Naive thymus-derived CD4-positive, alpha-beta T cell (primary cell): ENCODE data around the gene ANKS1B. TPM values are rescaled to one million over a fixed set of nuclear protein-coding genes. Genes with fewer than 3 reads are reported as not detected.

Source experiments
- ATAC-seq: fragments of 150-1000 bp; cut with Tn5 transposase; 2 replicates; pipeline ENCODE4 v1.10.0; 2021; ENCODE audit warnings: mild to moderate bottlenecking, moderate library complexity
- CTCF ChIA-PET: fragments of 350-600 bp; sonication (Branson Sonifier 250); formaldehyde crosslinking; loops from one replicate; lab custom pipeline; 2021; ENCODE audit warnings: antibody characterized with exemption; lab: Charles Lee
- POLR2A ChIA-PET: fragments of 350-600 bp; sonication (Branson Sonifier 250); formaldehyde crosslinking; loops from one replicate; lab custom pipeline; 2021; ENCODE audit warnings: antibody characterized with exemption, inconsistent platforms; lab: Charles Lee
- DNase-seq, 9 donors: peaks; one replicate each; pipeline versions ENCODE4 v3.0.0 to v3.0.0-alpha.2; 2020 to 2022; ENCODE audit warnings: mixed read lengths in 1 of 9
- H3K27ac ChIP-seq: one replicate; pipeline ENCODE4 v1.7.0; 2013; ENCODE audit warnings: mild to moderate bottlenecking, low read depth, low read length, moderate library complexity
- H3K27me3 ChIP-seq, 2 donors: one replicate each; pipeline ENCODE4 v1.7.0; 2013; ENCODE audit warnings: low read length in 2 of 2, mild to moderate bottlenecking in 2 of 2, moderate library complexity in 2 of 2; ENCODE audit not compliant: control insufficient read depth in 2 of 2, insufficient read depth in 2 of 2
- H3K36me3 ChIP-seq, 3 experiments: 1 replicate in 2 of 3; 2 replicates in 1 of 3; pipeline ENCODE4 v1.7.0; 2013; ENCODE audit warnings: low read length in 3 of 3, mild to moderate bottlenecking in 3 of 3, moderate library complexity in 1 of 3; ENCODE audit not compliant: insufficient read depth in 3 of 3, control insufficient read depth in 2 of 3
- H3K4me1 ChIP-seq, 2 donors: one replicate each; pipeline ENCODE4 v1.7.0; 2013; ENCODE audit warnings: low read length in 2 of 2, mild to moderate bottlenecking in 2 of 2, moderate library complexity in 1 of 2; ENCODE audit not compliant: control insufficient read depth in 2 of 2, insufficient read depth in 2 of 2
- H3K4me3 ChIP-seq: 2 replicates; pipeline ENCODE4 v1.7.0; 2013; ENCODE audit warnings: mild to moderate bottlenecking, low read length
- H3K9me3 ChIP-seq, 3 experiments: 1 replicate in 2 of 3; 2 replicates in 1 of 3; pipeline ENCODE4 v1.7.0; 2013; ENCODE audit warnings: low read length in 3 of 3; ENCODE audit not compliant: control insufficient read depth in 2 of 3
- H3K27ac Mint-ChIP-seq, 9 donors: one replicate each; pipeline ENCODE4 v1.8.0; 2020 to 2022; ENCODE audit warnings: mixed read lengths in 9 of 9, mild to moderate bottlenecking in 8 of 9, moderate library complexity in 5 of 9, inconsistent platforms in 2 of 9
- H3K27me3 Mint-ChIP-seq, 5 donors: one replicate each; pipeline ENCODE4 v1.8.0; 2021 to 2022; ENCODE audit warnings: mixed read lengths in 5 of 5, mild to moderate bottlenecking in 1 of 5
- H3K36me3 Mint-ChIP-seq, 5 donors: one replicate each; pipeline ENCODE4 v1.8.0; 2020 to 2022; ENCODE audit warnings: mixed read lengths in 5 of 5, mild to moderate bottlenecking in 3 of 5, inconsistent platforms in 1 of 5
- H3K4me1 Mint-ChIP-seq, 7 donors: one replicate each; pipeline ENCODE4 v1.8.0; 2020 to 2022; ENCODE audit warnings: mixed read lengths in 7 of 7, mild to moderate bottlenecking in 3 of 7, inconsistent platforms in 1 of 7
- H3K4me3 Mint-ChIP-seq, 10 donors: one replicate each; pipeline ENCODE4 v1.8.0; 2020 to 2022; ENCODE audit warnings: mild to moderate bottlenecking in 10 of 10, mixed read lengths in 10 of 10, moderate library complexity in 6 of 10, inconsistent platforms in 2 of 10
- H3K9me3 Mint-ChIP-seq, 11 donors: one replicate each; pipeline ENCODE4 v1.8.0; 2020 to 2022; ENCODE audit warnings: mixed read lengths in 11 of 11, mild to moderate bottlenecking in 4 of 11, inconsistent platforms in 1 of 11, moderate library complexity in 1 of 11
- intact Hi-C, 2 donors: fragments of 100-400 bp; cut with micrococcal nuclease; formaldehyde crosslinking; loops; one replicate each; pipeline ENCODE4 v1.15.1; 2023
- polyA plus RNA-seq, 2 donors: library from polyadenylated mRNA; unstranded; fragments of 300-500 nt; fragmentation: Illumina TruSeq; gene quantifications; one replicate each; pipeline ENCODE4 v1.2.3, GENCODE V29; 2021
- total RNA-seq, 6 experiments: library from RNA in 5 of 6; stranded (reverse) in 5 of 6; gene quantifications; 1 replicate in 5 of 6; 2 replicates in 1 of 6; pipeline ENCODE4 v1.2.3 and lab custom pipeline; 2021 to 2026

Gene ANKS1B
- total and polyA plus RNA-seq, 7 experiments from 2014 or later = 0.97 TPM; not detected in 6

- Mint-ChIP-seq H3K36me3 (peaks cover under 1 to 59% (median 32%) of the 10 kb centered on the region in 5 donors), H3K27me3 (no peaks in the 10 kb centered on the region), H3K9me3 (no peaks in the 10 kb centered on the region), H3K4me1 (peaks cover 0 to 11% (median 4%) of the 10 kb centered on the region in 7 donors), H3K27ac (no peak overlapping the region), H3K4me3 (no peak overlapping the region)
- intact Hi-C loops = no loop called here
- Histone ChIP-seq H3K9me3 (no peaks in the 10 kb centered on the region), H3K4me3 (no peak overlapping the region), H3K4me1 (no peaks in the 10 kb centered on the region), H3K27ac (no peak overlapping the region), H3K36me3 (peaks cover 0 to 7% (median 0%) of the 10 kb centered on the region in 3 experiments), H3K27me3 (no peaks in the 10 kb centered on the region)
- DNase-seq (no peak), ATAC-seq (no peak)
- ChIA-PET POLR2A (no interaction called here), CTCF (no interaction called here)
Measured at GRCh38 chr12:98701166-98701565, 1283.6 kb downstream of the ANKS1B start.

GRCh38 chr12:98699586-98699985 is 1285.2 kb downstream of the ANKS1B start:
- DNase-seq = no peak
- CTCF ChIA-PET = no interaction called here
- ATAC-seq = no peak
- Histone ChIP-seq H3K27ac (no peak overlapping the region), H3K27me3 (no peaks in the 10 kb centered on the region), H3K4me1 (no peaks in the 10 kb centered on the region), H3K36me3 (peaks cover 0 to 15% (median 0%) of the 10 kb centered on the region in 3 experiments), H3K9me3 (no peaks in the 10 kb centered on the region), H3K4me3 (no peak overlapping the region)
- no peaks in the 10 kb centered on the region for H3K27me3 Mint-ChIP-seq
- H3K9me3 Mint-ChIP-seq = no peaks in the 10 kb centered on the region
- H3K4me1 Mint-ChIP-seq = peaks cover 0 to 15% (median 5%) of the 10 kb centered on the region in 7 donors
- POLR2A ChIA-PET = no interaction called here
- H3K27ac Mint-ChIP-seq = no peak overlapping the region
- no peak overlapping the region for H3K4me3 Mint-ChIP-seq
- peaks cover 0 to 63% (median 38%) of the 10 kb centered on the region in 5 donors for H3K36me3 Mint-ChIP-seq
- intact Hi-C loops = loop anchor here in 1 of 2 donors (1.0 kb wide), 2 partner anchors 44 to 299 kb away; no protein-coding TSS in a partner anchor

GRCh38 chr12:98698603-98699463 is 1285.9 kb downstream of the ANKS1B start:
- H3K36me3 ChIP-seq = peaks cover 0 to 15% (median 0%) of the 10 kb centered on the region in 3 experiments
- ChIA-PET CTCF (no interaction called here), POLR2A (no interaction called here)
- H3K27ac ChIP-seq = no peak overlapping the region
- no peak overlapping the region for H3K4me3 ChIP-seq
- H3K9me3 ChIP-seq = no peaks in the 10 kb centered on the region
- H3K4me1 Mint-ChIP-seq = peaks cover 0 to 15% (median 9%) of the 10 kb centered on the region in 7 donors
- H3K4me1 ChIP-seq = no peaks in the 10 kb centered on the region
- intact Hi-C loops = loop anchor here in 1 of 2 donors (1.0 kb wide), 2 partner anchors 44 to 299 kb away; no protein-coding TSS in a partner anchor
- no peak overlapping the region for H3K4me3 Mint-ChIP-seq
- peak in 5 of 9 donors; percentile 5 to 38 (median 24) for DNase-seq
- H3K27me3 Mint-ChIP-seq = no peaks in the 10 kb centered on the region
- peak overlapping the region in 3 of 9 donors; percentile 26 to 81 (median 47) for H3K27ac Mint-ChIP-seq
- no peaks in the 10 kb centered on the region for H3K27me3 ChIP-seq
- peak; percentile 86 for ATAC-seq
- peaks cover 0 to 66% (median 43%) of the 10 kb centered on the region in 5 donors for H3K36me3 Mint-ChIP-seq
- H3K9me3 Mint-ChIP-seq = no peaks in the 10 kb centered on the region

- ATAC-seq (no peak), DNase-seq (no peak)
- Mint-ChIP-seq H3K9me3 (no peaks in the 10 kb centered on the region), H3K4me3 (no peak overlapping the region), H3K4me1 (peaks cover 0 to 22% (median 14%) of the 10 kb centered on the region in 7 donors), H3K27ac (peak overlapping the region in 2 of 9 donors; percentile 6 to 26), H3K27me3 (no peaks in the 10 kb centered on the region), H3K36me3 (peaks cover 0 to 79% (median 49%) of the 10 kb centered on the region in 5 donors)
- POLR2A ChIA-PET = interaction anchor here (0.6 kb wide), 1 partner anchor 348 kb away, joined by 3 read pairs; no protein-coding TSS in a partner anchor
- Histone ChIP-seq H3K36me3 (peaks cover 0 to 18% (median 0%) of the 10 kb centered on the region in 3 experiments), H3K4me3 (no peak overlapping the region), H3K27ac (no peak overlapping the region), H3K4me1 (no peaks in the 10 kb centered on the region), H3K9me3 (no peaks in the 10 kb centered on the region), H3K27me3 (no peaks in the 10 kb centered on the region)
- CTCF ChIA-PET = no interaction called here
- intact Hi-C loops = no loop called here
Measured at GRCh38 chr12:98697209-98697608, 1287.5 kb downstream of the ANKS1B start.

- intact Hi-C loops = no loop called here
- no peak overlapping the region for H3K4me3 ChIP-seq
- DNase-seq = no peak
- no peaks in the 10 kb centered on the region for H3K4me1 ChIP-seq
- ChIA-PET CTCF (interaction anchor here (0.6 kb wide), 1 partner anchor 14 kb away, joined by 3 read pairs; no protein-coding TSS in a partner anchor), POLR2A (no interaction called here)
- Mint-ChIP-seq H3K4me1 (peaks cover 8 to 29% (median 17%) of the 10 kb centered on the region in 7 donors), H3K27ac (peak overlapping the region in 3 of 9 donors; percentile 29 to 48 (median 42)), H3K36me3 (peaks cover 4 to 78% (median 51%) of the 10 kb centered on the region in 5 donors), H3K9me3 (no peaks in the 10 kb centered on the region), H3K4me3 (no peak overlapping the region), H3K27me3 (no peaks in the 10 kb centered on the region)
- no peak overlapping the region for H3K27ac ChIP-seq
- peaks cover 0 to 16% (median 0%) of the 10 kb centered on the region in 3 experiments for H3K36me3 ChIP-seq
- ATAC-seq = no peak
- no peaks in the 10 kb centered on the region for H3K9me3 ChIP-seq
- H3K27me3 ChIP-seq = no peaks in the 10 kb centered on the region
Measured at GRCh38 chr12:98696036-98696646, 1288.6 kb downstream of the ANKS1B start.

GRCh38 chr12:98691351-98691750 is 1293.4 kb downstream of the ANKS1B start:
- H3K9me3 Mint-ChIP-seq = no peaks in the 10 kb centered on the region
- POLR2A ChIA-PET = no interaction called here
- intact Hi-C loops = no loop called here
- H3K36me3 Mint-ChIP-seq = peaks cover 14 to 81% (median 60%) of the 10 kb centered on the region in 5 donors
- CTCF ChIA-PET = interaction anchor here (1.2 kb wide), 1 partner anchor 8 kb away, joined by 3 read pairs; no protein-coding TSS in a partner anchor
- Histone ChIP-seq H3K27ac (no peak overlapping the region), H3K36me3 (peaks cover 0 to 31% (median 0%) of the 10 kb centered on the region in 3 experiments), H3K27me3 (no peaks in the 10 kb centered on the region), H3K4me3 (no peak overlapping the region), H3K4me1 (no peaks in the 10 kb centered on the region), H3K9me3 (no peaks in the 10 kb centered on the region)
- H3K4me3 Mint-ChIP-seq = no peak overlapping the region
- H3K27ac Mint-ChIP-seq = peak overlapping the region in 2 of 9 donors; percentile 4 to 19
- no peak for DNase-seq
- H3K4me1 Mint-ChIP-seq = peaks cover 12 to 26% (median 17%) of the 10 kb centered on the region in 7 donors
- H3K27me3 Mint-ChIP-seq = no peaks in the 10 kb centered on the region
- ATAC-seq = no peak
